Ovary (tissue), 3 donors: ENCODE measurements around the gene PPP2R2B.

ENCODE experiments used
- CTCF ChIP-seq, 3 donors: fragments of 450-650 bp in 2 of 3; fragments of 200-600 bp in 1 of 3; IDR thresholded peaks; one replicate each; pipeline versions ENCODE4 v1.5.1 to v1.8.0; 2016 to 2022; ENCODE audit warnings: antibody characterized with exemption in 3 of 3, mild to moderate bottlenecking in 1 of 3
- EP300 ChIP-seq: sonication (generic); formaldehyde crosslinking; IDR thresholded peaks from one replicate; pipeline ENCODE4 v1.6.1; 2017; ENCODE audit warnings: antibody characterized with exemption
- POLR2A ChIP-seq: fragments of 450-650 bp; IDR thresholded peaks from one replicate; pipeline ENCODE4 v1.6.1; 2017; ENCODE audit warnings: antibody characterized with exemption, mild to moderate bottlenecking, moderate library complexity
- donor health status: DM: no; HTN: no; CAD: no.

GRCh38 chr5:146618434-146618833, 260.1 kb downstream of the PPP2R2B start:
- TF ChIP-seq CTCF (IDR thresholded peaks at IDR 0.05) (no peak), POLR2A (no peak), EP300 (no peak)
